HG03460 (cell line): ENCODE measurements around the gene IQCH.

ENCODE experiments used
- ATAC-seq: cut with Tn5 transposase; IDR thresholded peaks from one replicate; pipeline ENCODE4 v1.9.1; 2021; ENCODE audit not compliant: unreplicated experiment

IQCH gene

DNA sequence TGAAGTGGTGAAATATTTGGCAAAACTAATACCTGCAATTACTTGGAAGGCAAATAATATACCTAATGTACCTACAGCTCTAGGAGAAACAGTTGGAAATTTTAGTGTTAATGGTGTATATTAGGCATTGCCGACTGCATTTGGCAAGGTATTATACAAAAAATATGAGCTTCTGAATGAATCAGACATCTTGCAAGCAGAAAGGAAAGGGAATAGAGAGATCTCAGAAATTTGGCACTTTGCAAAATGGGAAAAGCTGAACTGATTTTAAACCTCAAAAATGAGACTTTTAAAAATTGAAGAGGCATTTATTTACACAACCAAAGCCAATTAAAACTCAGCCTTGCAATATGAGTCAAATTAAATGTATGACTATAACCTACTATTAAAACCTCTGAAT, 226.2 kb downstream of the IQCH start:
- no peak for ATAC-seq

DNA sequence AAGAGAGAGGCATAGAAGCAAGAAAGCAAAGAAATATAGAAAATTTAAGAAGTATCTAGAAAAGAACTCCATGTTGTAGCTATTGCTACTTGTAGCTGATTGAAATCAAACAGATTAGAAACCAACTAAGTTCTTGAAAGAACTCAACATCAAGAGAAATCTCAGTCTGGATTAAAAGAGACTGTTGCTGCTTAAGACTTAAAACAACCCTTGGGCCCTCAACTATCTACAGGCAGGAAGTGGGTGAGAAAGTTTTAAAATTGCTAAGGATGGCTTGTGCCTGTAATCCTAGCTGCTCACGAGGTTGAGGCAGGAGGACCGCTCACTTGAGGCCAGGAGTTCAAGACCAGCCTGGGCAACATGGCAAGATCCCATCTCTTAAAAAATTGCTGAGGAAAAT, 227.1 kb downstream of the IQCH start:
- no peak for ATAC-seq

DNA sequence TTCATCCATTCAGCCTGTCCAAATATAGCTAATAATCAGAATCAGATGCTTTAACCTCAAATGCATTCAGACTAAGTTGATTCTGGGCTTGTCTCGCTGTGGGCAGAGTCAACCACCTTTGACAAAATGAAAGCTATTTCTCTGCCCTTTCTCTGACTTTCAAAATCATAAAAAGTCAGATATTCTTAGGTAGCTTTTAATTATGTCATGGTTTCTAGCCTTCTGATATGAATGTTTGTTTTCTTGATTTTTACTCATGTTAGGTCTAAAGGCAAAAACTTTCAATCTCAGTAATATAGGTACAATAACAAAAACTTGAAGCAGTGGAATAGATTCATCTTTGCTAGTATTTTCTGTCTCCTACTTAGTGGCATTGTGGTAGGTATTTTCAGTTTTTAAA, 241.0 kb downstream of the IQCH start:
- ATAC-seq = no peak

DNA sequence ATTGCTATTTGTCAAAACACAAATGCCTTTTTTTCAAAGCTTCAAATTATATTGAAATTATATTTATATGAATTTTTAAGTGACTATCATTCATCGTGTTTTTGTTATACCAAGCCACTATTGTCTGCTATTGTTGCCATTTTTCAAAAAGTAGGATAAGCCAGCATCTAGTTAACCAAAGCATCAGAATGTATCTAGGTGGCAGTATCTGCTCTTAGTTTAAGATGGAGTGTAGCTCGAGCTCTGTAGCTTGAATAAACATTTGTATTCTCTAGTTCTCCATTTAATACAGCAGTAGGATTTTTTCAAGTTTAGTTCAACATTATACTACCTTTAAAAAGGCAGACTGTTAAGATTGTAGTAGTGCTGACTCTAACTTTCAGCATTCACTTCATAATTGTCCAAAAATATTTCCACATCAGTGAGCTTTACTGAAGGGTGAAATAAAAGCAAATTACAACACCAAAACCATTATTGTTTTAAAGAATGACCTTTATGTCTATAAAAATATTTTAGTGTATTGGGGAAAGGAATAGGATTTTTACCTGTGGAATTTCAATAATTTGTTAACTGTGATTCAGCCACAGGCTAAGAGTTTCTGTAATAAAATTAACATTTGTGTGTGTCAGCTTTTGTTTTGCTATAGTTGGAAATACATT, 246.7 kb downstream of the IQCH start:
- no peak for ATAC-seq

DNA sequence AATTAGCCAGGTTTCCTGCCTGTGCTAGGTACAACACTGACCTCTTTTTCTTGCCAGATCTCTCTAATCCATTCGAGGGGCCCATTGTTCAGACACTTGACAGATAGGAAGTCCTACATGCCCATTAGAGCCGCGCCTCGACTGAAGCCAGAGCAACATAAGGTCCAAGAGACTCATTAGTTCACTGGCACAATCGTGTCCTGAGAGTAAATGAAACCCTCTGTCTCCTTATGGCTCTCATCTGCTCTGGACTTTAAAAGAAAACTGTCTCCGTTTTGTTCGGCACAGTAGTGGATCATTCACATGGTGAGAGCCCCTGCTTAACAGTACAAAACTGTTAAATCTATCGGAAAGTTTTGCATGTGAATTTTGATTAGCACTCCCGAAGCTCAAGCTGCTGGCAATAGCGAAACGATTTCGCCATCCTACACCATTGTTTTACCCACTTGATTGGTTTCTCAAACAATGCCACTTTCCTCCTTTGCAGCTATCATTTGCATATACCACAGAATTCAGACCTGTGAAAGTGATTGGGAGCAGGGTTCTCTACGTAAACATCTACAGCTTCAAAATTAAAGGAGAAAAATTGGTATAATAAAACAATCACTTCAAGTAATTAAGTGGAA, 247.4 kb downstream of the IQCH start:
- no peak for ATAC-seq

DNA sequence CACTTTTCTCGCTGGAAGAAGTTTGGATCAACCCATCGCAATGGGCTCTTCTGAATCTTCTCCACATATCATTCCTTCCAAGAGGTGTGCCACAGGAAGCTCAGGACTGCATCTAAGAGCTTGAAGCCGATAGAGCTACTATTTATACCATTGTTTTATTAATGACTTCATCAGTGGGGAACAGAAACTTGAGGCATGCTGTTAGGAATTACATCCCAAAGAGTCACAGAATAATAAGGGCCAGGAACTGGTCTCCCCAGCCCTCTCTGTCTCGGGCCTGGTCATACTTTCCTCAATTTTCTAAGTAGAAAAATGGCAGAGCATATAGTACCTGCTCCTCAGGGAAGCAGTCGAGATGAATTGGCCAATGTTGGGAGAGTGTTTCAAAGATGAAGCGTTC, 249.5 kb downstream of the IQCH start:
- ATAC-seq = no peak

DNA sequence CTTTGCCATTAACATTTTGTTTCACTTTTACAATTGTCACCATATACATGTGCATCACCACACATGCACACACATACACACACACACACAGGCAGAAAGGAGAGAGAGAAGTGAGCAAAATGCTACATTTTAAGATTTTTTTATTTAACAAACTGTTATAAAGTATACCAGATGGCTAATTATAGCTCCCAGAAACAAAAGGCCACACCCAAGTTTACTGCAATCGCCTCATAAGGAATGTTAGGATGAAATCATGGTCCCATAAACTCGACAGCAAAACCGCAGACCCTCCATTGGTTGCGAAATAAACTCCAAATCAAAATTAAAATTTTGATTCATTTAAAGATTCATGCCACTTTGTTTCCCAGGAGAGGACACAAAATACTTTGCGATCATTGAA, 250.2 kb downstream of the IQCH start:
- no peak for ATAC-seq

DNA sequence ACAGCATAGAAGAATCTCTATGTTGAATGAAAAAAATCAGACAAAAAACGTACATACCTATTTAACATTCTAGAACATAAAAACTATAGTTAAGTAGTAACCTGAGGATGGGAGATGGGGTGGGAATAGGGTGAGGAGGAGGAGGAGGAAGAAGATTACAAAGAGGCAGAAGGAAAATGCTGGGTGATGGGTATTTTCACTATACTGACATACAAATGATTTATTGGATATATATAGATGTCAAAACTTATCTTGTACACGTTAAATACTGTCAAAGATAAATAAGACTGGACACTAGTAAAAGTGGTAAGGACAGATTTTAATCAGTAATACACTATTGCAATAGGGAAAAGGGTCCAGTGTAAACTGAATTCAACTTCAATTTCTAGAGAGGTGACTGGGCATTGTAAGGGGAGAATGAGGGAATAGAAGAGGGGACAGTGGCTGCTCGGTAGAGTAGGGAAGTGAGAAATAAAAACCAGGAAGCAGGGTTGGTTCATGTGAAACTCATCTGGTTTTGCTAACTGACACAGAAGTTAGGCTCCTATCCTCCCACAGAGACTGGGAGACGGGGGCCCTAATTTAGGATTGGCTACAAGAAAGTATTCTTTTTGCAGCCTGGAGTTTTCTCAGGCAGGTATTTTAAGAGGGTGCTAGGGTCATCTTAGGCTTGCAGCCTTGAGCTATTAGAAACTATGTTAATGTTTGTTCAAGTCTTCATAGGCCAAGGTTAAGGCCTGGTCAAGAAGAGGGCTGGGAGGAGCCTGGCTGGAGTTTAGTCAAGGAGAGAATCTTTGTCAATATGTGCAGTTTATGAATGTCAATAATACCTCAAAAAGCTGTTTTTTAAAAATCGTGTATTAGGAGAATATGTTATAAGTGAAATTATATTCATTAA, 251.3 kb downstream of the IQCH start:
- ATAC-seq = no peak

DNA sequence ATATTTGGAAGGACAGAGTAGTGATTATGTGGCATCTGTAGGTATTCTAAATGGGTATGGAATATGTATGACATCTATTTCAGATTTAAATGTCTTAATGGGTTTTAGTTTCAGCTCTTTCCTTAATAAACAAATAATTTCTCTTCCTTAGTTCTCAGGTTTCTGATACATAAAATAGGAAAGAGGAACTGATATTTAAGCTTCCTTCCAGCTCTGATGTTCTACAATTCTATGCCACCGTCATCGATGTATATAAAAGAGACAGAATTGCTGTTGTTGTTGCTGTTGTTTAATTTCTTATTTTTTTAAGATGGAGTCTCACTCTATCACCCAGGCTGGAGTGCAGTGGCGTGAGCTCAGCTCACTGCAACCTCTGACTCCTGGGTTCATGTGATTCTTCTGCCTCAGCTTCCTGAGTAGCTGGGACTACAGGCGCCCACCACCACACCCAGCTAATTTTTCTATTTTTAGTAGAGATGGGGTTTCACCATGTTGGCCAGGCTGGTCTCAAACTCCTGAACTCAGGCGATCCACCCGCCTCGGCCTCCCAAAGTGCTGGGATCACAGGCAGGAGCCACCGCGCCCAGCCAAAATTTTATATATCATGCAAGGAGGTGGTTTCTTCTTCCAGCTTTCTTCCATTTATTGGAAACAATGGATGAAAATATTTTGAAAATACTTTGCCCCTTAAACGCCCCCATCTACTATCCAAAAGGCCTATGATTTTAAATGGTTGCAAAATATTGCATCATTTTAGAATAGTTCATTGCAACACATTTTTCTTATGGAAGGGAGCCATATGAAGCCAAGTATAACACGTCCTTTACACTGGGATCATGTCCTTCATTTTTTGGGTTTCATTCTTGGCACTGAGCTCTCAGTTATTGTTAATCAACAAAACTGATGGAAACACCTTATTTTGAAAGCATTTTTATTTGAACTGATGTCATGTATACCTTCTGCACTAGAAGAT, 252.5 kb downstream of the IQCH start:
- ATAC-seq = no peak

DNA sequence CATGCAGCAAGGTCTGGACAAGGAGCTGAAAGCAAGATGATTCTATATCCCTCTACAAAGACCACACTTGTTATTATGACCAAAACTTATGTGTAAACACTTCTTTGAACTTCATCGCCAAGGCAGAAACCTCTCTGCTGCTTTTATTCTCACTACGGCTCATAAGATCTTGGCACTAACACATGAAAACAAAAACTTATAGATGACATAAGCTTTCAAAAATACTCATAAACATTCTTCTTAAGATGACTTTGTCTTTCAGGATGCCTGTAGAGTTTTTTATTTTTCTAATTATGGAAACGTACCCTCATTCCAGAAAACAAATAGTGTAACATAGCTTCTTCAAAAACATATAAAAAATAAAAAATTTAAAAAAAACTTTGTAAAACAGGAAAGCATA, 253.8 kb downstream of the IQCH start:
- no peak for ATAC-seq

DNA sequence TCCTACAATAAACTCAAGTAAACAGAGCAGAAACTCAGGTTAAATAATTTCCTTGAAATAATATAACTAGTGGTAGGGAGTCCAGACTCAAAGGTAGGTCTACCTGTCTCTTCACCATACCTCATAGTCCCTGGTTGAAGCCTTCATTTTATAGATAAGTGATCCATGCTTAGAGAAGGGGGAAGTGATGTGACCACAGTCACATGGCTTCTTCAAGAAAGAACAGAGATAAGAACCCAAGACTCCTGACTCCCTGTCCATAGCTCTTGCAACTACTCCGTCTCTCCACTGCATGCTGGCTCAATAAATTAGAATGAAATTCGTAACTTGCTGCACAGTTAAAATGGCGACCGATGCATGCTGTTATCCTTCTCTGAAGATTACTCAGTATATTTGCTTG, 255.3 kb downstream of the IQCH start:
- ATAC-seq = no peak

DNA sequence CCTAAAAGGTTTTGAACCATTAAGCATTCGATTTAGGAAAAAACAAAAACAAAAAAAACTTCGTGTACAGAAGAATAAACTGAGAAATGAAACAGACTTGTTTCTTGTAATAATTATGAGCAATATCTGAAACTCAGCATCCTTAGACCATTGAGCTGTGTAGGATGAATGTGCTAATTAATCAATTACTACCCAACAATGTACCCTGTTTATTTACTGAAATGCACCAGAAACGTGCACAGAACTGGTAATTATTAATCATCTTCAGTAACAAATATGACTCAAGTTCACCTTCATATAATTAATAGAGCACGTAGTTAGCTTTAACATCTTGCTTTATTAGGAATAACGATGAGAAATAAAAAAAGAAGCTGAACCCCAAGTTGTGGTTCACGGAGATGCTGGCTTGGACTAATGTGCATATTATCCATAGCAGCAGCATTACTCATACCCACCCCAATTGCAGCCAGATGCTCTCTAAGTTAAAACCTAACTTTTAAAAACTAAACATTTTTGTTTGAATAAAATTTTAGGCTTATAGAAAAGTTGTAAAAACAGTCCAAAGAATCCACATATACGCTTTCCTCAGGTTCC, 256.1 kb downstream of the IQCH start:
- ATAC-seq = no peak

DNA sequence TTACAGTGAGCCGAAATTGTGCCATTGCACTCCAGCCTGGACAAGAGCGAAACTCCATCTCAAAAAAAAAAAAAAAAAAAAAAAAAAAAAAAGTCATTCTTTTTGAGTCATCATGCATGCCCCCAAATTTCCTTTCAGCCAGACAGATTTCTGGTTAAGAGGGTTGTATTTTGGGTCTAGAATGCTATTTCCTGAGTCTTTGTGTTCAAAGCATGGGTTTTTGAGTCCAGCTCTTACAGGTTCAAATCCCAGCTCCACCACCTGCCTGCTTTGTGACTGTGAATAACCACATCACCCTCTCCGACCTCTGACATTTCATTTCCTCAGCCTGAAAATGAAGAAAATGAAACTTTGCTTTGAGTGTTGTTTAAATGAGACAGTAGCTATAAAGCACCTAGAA, 257.0 kb downstream of the IQCH start:
- ATAC-seq = no peak

DNA sequence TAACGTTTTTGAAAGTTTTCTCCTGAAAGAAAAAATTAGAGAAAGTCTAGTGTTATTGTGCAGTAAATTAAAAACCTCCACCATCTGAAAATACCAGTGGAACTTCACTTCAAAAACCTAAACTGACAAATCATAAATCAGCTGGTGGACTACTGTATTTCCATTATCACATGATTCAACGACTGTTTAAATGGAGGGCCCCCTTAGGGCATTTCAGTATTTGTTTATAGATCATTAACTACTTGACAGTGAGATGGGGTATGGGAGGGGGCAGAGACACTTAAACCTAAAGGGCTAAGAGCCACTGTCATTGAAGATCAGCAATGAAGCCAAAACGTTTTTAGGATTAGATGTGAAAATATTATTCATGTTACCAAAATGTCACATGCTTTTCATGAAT, 257.6 kb downstream of the IQCH start:
- no peak for ATAC-seq

DNA sequence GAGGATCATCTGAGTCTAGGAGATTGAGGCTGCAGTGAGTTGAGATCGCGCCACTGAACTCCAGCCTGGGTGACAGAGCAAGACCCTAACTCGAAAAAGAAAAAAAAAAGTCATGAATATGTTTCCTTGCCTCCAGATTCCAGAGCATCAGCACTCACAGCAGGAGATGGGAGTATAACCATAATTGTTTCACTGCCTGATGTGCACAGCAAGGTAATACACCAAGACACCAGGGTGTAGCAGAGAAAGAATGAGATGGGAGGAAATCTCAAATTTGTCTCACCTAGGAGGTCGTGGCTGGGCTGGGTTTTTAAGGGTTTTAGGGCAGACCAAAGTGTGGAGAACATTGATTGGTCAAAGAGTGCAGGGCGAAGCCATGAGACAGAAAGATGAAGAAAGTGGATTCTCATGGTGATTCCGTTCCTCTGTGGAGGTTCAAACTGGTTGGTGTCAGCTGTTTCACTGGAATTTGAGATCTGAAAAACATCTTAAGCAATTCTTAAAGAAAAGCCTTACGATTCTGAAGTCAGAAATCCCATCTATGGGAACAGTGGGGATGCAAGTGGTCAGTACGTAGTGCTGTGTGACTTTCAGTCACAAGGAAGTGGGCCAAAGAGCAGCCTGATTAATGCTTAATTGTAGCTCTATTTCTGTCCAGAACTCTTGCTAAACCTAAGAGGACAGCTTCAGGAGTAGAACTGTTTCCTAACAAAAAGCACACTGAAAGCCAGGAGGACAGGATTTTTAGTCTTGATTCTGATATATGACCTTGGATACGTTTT, 258.5 kb downstream of the IQCH start:
- no peak for ATAC-seq

DNA sequence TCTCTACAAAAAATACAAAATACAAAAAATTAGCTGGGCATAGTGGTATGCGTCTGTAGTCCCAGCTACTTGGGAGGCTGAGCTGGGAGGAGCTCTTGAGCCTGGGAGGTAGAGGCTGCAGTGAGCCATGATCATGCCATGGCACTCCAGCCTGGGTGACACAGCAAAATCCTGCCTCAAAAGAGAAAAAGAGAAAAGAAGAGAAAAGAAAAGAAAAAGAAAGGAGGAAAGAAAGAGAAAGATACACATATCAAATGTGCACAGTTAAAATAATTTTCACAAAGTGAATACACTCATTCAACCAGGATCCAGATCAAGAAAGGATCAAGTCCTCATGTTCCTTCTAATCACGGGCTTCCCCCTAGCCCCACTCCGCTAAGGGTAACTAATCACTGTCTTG, 260.5 kb downstream of the IQCH start:
- no peak for ATAC-seq

DNA sequence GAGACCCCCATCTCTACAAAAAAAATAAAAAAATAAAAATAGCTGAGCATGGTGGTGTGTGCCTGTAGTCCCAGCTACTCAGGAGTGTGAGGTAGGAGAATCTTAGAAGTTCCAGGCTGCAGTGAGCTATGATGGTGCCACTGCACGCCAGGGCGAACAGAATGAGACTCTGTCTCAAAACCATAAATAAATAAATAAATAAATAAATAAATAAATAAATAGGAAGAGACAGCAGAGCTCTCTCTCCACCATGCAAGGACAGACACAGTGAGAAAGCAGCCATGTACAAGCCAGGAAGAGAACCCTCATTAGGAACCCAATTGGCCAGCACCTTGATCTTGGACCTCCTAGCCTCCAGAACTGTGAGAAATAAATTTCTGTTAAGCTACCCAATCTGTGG, 261.0 kb downstream of the IQCH start:
- ATAC-seq = no peak

DNA sequence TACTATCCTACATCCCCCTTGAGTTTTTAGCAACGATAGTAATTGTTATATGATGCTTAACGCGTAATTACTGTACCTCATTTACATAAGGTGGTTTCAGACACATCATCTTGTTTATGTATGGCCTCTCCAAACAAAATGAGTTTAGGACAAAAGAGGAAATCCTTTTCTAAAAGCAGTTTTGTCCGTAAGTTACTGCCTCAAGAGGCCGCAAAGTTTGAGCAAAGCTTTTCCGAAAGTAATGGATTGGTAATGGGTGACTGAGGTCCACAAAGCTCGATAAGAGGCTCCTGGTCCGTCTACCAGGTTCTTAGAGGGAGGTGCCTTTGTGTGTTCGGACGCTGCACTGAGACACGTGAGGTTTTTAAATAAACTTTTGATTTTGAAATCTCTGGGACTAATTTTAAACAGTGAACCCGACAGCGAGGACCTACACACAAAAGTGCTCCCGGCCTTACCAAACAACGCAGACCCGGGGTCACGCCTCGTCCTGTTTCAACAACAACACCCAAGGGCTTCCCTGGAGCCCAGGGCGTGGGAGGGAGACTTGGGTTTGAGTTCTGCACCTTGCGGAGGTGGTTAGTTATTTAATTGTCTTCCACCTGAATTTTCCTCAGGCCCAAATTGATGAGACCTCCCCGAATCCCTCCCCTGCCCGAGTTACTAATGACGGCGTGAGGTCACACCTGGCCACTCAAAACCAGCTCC, 265.9 kb downstream of the IQCH start:
- ATAC-seq = peak; percentile 5
